Epithelial cell of alveolus of lung (primary cell): ENCODE data around the gene HNRNPCL2. TPM values are rescaled to one million over a fixed set of nuclear protein-coding genes. Genes with fewer than 3 reads are reported as not detected.

ENCODE experiments used
- total RNA-seq: library from RNA; depleted of rRNA; stranded (reverse); fragments of >200 nt; gene quantifications from 2 replicates; pipeline ENCODE4 v1.2.1, GENCODE V29; 2015

HNRNPCL2 gene
- total RNA-seq = not detected in 2 replicates

GRCh38 chr1:13116754-13117153 lies at the start of gene HNRNPCL2:
Gene HNRNPCL2 (minus strand): TSS chr1:13116854. CDS start chr1:13116400, 454 bp downstream.

GRCh38 chr1:13165531-13165930 lies 48.9 kb upstream of the HNRNPCL2 start, which contains the start of gene HNRNPCL4:
Gene HNRNPCL4 (minus strand): TSS chr1:13165631. CDS start chr1:13165467, 164 bp downstream.

GRCh38 chr1:13155909-13156308 lies 39.3 kb upstream of the HNRNPCL2 start, which contains the start of gene PRAMEF26:
Gene PRAMEF26 (minus strand): TSS chr1:13156009. CDS start chr1:13153095, 2,914 bp downstream.

GRCh38 chr1:13070474-13070873 lies 46.2 kb downstream of the HNRNPCL2 start, which contains the start of gene PRAMEF25:
Gene PRAMEF25 (plus strand): TSS chr1:13070774. CDS start chr1:13073694, 2,920 bp downstream.

Other genes with a start within 250 kb of the HNRNPCL2 start
- not detected in 2 replicates for gene PRAMEF4, start 230.7 kb downstream of the HNRNPCL2 start, total RNA-seq
- not detected in 2 replicates for gene PRAMEF10, start 218.6 kb downstream of the HNRNPCL2 start, total RNA-seq
- gene PRAMEF7, start 200.2 kb downstream of the HNRNPCL2 start, total RNA-seq = not detected in 2 replicates
- gene PRAMEF6, start 169.3 kb downstream of the HNRNPCL2 start, total RNA-seq = not detected in 2 replicates
- gene PRAMEF27, start 60.3 kb downstream of the HNRNPCL2 start, total RNA-seq = not detected in 2 replicates
- gene HNRNPCL3, start 56.1 kb downstream of the HNRNPCL2 start, total RNA-seq = not detected in 2 replicates
- not detected in 2 replicates for gene PRAMEF25, start 46.1 kb downstream of the HNRNPCL2 start, total RNA-seq
- gene PRAMEF26, start 39.2 kb upstream of the HNRNPCL2 start, total RNA-seq = not detected in 2 replicates
- not detected in 2 replicates for gene HNRNPCL4, start 48.8 kb upstream of the HNRNPCL2 start, total RNA-seq
- gene PRAMEF9, start 55.0 kb upstream of the HNRNPCL2 start, total RNA-seq = not detected in 2 replicates
- gene PRAMEF13, start 84.6 kb upstream of the HNRNPCL2 start, total RNA-seq = not detected in 2 replicates
- gene PRAMEF18, start 109.3 kb upstream of the HNRNPCL2 start, total RNA-seq = not detected in 2 replicates
- not detected in 2 replicates for gene PRAMEF5, start 137.3 kb upstream of the HNRNPCL2 start, total RNA-seq
- not detected in 2 replicates for gene PRAMEF8, start 168.3 kb upstream of the HNRNPCL2 start, total RNA-seq
- gene PRAMEF33, start 186.7 kb upstream of the HNRNPCL2 start, total RNA-seq = not detected in 2 replicates
- gene PRAMEF15, start 198.7 kb upstream of the HNRNPCL2 start, total RNA-seq = not detected in 2 replicates
- not detected in 2 replicates for gene PRAMEF14, start 230.3 kb upstream of the HNRNPCL2 start, total RNA-seq